Measurements from ENCODE around the gene CYP27B1.

- TF ChIP-seq CTCF (IDR thresholded peaks at IDR 0.05) (no peak), POLR2A (IDR thresholded peaks at IDR 0.05) (no peak), EP300 (IDR thresholded peaks at IDR 0.05; ENCODE audit: low read depth) (no peak), POLR2AphosphoS5 (IDR thresholded peaks at IDR 0.05) (no peak)
These were observed 41.7 kb downstream of the CYP27B1 start for GRCh38 chr12:57724936-57725740.
